HS-27A (cell line): ENCODE data around the gene NANP.
"Not testable (repeated sequence)": the region's sequence is repeated elsewhere in the genome, so short reads cannot be mapped to it uniquely, and the experiment has no call there.

Experiments
- DNase-seq: peaks from one replicate; pipeline ENCODE4 v3.0.0-alpha.2; 2012; ENCODE audit warnings: low read depth, missing footprints

NANP gene

GRCh38 chr20:25606094-25606695 is 17.6 kb downstream of the NANP start:
- no peak for DNase-seq

GRCh38 chr20:25605148-25605547 is 18.7 kb downstream of the NANP start:
- DNase-seq = no peak

- DNase-seq = no peak
These were observed 19.2 kb downstream of the NANP start for GRCh38 chr20:25604611-25605010.

- not testable (repeated sequence) for DNase-seq
These were observed 20.9 kb downstream of the NANP start for GRCh38 chr20:25602914-25603309.

- DNase-seq = not testable (repeated sequence)
These were observed 21.5 kb downstream of the NANP start for GRCh38 chr20:25602191-25602913.

GRCh38 chr20:25601659-25602058 is 22.2 kb downstream of the NANP start:
- DNase-seq = no peak

- DNase-seq = no peak
These were observed 23.2 kb downstream of the NANP start for GRCh38 chr20:25600632-25601031.

- DNase-seq = no peak
These were observed 31.5 kb downstream of the NANP start for GRCh38 chr20:25592135-25592852.

GRCh38 chr20:25590778-25591177 is 33.0 kb downstream of the NANP start:
- DNase-seq = not testable (repeated sequence)

- no peak for DNase-seq
These were observed 35.3 kb downstream of the NANP start for GRCh38 chr20:25588491-25588890.

GRCh38 chr20:25587536-25587935 is 36.3 kb downstream of the NANP start:
- DNase-seq = no peak

GRCh38 chr20:25586877-25587276 is 36.9 kb downstream of the NANP start:
- no peak for DNase-seq

- DNase-seq = peak; percentile 39
These were observed 38.7 kb downstream of the NANP start, which contains the start of gene NINL for GRCh38 chr20:25584905-25585704. Gene NINL (minus strand): TSS chr20:25585531. CDS start chr20:25526587, 58,944 bp downstream.

GRCh38 chr20:25583607-25584006 is 40.2 kb downstream of the NANP start:
- DNase-seq = not testable (repeated sequence)

GRCh38 chr20:25580711-25581110 is 43.1 kb downstream of the NANP start:
- DNase-seq = no peak

- DNase-seq = no peak
These were observed 44.6 kb downstream of the NANP start for GRCh38 chr20:25579081-25579770.

GRCh38 chr20:25576783-25577530 is 46.9 kb downstream of the NANP start:
- no peak for DNase-seq

- DNase-seq = peak; percentile 49
These were observed 49.4 kb downstream of the NANP start for GRCh38 chr20:25574411-25574810.

- no peak for DNase-seq
These were observed 50.2 kb downstream of the NANP start for GRCh38 chr20:25573288-25574251.

GRCh38 chr20:25571817-25572216 is 52.0 kb downstream of the NANP start:
- no peak for DNase-seq
